ENCODE data around the gene ZMYM1.
"Not testable (repeated sequence)": the region's sequence is repeated elsewhere in the genome, so short reads cannot be mapped to it uniquely, and the experiment has no call there.

The ZMYM1 gene

DNA sequence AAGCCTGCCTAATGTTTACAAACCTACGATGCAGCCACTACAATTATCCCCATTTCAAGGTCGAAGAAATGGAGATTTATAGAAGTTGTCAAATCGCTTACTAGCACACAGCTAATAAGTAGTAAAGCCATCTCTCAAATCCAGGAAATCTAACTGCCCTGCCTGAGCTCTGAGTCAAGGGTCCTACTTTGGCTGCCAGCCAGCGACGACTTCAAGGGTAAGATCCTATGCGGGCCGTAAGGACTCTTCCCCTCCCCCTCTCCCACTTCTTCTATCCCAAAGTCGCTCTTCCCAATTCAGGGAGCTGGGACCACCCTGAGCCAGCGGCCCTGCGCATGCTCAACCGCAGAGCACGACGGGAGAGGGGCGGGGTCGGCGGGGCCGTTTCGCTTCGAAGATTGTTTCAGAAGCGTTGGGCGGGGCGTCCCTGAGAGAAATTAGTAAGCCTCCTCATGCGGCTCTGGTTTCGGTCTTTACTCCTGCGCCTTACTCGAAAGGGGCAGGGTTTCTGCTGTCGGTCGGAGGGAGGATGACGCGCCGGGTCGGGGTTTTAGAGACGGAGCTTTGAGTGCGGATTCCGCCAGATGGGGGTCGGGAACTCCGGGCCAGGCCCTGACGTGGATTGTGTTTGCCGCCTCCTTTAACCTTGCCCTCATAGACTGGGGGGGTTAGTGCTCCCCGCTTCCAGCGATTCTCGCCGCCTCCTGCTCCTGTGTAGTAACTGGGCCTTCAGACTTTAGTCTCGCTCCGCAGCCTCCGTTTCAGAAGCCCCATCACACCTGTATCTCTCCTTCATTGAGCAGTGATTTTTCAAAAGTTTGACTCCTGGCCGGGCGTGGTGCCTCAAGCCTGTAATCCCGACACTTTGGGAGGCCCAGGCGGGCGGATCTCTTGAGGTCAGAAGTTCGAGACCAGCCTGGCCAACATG lies at the start of gene ZMYM1:
Gene ZMYM1, plus strand, starts transcription at position 383 of the 928 bp plus-strand sequence. CDS start 14,603 bp downstream, outside the sequence.
- peak; percentile 72 for DNase-seq (ENCODE audit: low spot score)

DNA sequence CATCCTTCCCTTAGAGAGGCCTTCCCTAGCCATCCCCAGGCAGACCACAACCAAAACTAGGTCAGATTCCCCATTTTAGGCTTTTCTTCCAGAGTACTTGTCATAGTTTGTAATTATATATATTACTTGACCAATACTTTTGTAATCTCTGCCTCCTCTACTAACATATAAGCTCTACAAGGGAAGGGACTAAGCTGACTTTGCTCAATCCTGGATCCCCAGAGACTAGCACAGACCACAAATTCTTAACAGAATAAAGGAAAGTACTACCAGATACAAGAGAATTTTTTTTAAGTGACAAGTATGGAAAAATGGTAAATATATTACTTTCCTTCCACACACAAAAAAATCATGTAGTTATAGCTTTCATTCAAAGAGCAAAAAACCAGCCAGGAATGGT lies 49.4 kb upstream of the ZMYM1 start:
- DNase-seq (ENCODE audit: low spot score) = no peak

DNA sequence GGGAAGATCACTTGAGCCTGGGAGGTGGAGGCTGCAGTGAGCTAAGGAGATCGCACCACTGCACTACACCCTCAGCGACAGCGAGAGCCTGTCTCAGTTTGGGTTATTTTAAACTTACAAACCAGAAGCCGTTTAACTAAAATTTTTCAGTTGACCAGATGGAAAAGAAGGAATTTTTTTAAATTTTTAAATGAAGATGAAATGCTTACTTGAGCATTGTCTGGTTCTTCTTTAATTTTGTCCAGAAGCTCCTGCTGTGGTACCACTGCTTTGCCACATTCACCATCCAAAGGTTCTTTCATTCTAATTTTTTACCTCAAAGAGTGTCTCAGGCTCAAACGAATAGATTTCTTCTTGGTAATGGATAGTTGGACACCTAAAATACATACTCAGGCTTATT lies 48.8 kb upstream of the ZMYM1 start:
- DNase-seq (ENCODE audit: low spot score) = no peak

DNA sequence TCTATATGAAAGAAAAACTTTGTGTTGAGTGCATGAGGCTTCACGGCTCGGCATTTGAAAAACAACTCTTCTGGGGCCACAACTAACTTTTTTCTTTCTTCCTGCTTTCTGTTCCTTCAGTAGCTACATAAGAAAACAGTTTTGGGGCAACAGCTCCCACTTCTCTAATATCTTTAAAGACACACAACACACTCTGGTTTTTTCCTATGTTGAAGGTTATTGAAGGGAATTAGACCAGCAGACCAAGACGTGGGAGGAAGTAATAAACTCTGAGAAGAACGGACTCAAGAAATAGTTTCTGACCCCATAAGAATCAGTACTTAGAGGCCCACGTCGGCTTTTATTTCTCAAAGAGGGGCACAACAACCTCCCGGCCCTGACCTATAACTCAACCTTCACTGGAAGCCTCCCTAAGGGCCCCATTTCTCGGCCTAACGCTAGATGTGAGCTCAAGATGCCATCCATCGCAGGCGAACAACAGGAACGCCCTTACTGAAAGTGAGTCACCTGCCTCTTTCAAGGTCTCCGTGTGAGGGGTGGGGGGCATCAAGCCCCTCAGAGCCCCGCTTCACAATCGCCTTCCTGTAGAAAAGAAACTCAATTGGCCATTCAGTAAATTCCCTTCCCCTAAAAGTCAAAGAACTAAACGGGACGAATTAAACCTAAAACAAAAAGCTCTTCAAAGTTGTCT lies 48.3 kb upstream of the ZMYM1 start:
- DNase-seq (ENCODE audit: low spot score) = peak; percentile 50

DNA sequence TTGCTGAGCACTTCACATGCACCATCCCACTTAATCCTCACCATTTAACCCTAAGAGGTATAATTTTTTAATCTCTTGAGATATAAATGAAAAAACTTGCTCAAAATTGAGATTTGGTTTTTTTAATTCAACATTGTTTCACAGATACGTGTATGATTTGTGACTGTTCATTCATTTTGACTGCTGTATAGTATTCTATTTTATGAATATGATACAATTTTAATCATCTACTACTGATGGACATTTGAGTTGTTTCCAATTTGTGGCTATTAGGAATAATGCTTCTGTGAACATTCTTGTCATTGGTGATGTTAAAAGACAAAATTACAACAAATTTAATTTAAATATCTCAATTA lies 46.8 kb upstream of the ZMYM1 start:
- DNase-seq (ENCODE audit: low spot score) = no peak

DNA sequence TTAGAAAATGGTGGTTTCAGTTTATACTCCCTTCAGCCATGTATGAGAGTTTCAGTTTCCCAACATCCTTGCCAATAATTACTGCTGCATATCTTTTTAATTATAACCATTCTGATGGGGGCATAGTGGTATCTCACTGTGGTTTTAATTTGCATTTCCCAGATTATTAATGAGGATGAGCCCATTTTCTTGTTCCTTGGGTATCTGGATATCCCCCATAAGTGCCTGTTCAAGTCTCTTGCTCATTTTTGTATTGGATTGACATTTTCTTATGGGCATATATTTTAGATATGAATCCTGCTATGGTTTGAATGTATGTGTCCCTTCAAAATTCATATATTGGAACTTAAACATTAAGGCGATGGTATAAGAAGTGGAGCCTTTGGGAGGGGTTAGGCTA lies 45.8 kb upstream of the ZMYM1 start:
- DNase-seq (ENCODE audit: low spot score) = no peak

DNA sequence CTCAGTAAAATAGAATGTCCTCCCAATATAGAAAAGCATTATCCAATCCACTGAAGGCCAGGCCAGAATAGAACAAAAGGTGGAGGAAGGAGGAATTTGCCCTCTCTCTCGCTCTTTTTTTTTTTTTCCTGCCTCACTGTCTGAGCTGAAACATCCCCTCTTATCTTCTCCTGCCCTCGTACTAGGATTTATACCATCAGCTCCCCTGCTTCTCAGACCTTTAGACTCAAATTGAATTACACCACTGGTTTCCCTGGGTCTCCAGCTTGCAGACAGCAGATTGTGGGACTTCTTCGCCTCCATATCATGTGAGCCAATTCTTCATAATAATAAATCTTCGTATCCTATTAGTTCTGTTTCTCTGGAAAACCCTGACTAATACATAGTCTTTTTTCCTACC lies 42.6 kb upstream of the ZMYM1 start:
- DNase-seq (ENCODE audit: low spot score) = no peak

DNA sequence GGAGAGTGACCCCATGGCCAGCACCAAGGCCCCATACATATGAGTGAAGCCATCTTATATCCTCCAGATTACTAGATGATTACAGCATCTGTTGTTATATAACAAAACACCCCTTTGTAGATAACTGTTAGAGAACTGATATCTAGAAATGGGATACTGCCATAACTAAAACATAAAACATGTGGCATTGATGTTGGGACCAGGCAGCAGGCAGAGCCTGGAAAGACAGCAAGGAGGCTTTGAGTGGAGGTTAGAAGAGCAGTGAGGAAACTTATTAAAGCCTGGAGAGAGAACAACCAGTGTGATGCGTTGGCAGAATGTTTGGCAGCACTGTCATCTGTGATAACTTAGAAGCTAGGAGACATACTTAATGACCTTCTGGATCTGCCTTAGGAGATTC lies 42.0 kb upstream of the ZMYM1 start:
- no peak for DNase-seq (ENCODE audit: low spot score)

DNA sequence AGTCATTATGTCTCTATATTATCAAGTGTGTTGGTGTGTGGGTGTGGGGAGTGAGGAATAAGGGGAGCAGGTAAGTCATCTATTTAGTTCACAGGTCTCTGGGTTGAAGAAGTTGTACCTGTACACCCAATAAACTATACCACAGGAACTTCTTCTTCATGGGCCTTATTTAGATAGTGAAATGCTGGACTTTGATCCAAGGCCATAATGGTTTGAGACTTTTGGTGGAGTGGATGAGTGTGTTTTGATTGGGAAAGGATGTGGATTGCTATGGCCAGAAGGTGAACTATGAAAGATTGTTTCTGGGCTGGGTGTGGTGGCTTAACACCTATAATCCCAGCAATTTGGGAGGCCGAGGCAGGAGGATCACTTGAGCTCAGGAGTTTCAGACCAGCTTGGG lies 40.5 kb upstream of the ZMYM1 start:
- no peak for DNase-seq (ENCODE audit: low spot score)

DNA sequence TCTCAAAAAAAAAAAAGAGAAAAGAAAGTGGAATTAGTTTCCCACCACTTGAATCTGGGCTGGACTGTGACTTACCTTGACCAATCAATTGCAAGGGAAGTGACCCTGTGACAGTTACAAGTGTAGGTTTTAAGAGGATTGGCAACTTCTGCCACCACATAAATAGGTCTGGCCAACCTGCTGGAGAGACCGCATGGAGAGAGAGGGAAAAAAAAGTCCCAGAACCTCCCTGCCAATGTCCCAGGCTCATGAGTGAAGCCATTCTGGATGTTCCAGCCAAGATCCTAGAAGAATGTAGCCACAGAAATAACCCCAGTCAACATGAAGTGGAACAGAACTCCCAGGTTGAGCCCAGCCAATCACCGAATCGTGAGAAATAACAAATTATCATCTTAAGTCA lies 35.7 kb upstream of the ZMYM1 start:
- DNase-seq (ENCODE audit: low spot score) = no peak

DNA sequence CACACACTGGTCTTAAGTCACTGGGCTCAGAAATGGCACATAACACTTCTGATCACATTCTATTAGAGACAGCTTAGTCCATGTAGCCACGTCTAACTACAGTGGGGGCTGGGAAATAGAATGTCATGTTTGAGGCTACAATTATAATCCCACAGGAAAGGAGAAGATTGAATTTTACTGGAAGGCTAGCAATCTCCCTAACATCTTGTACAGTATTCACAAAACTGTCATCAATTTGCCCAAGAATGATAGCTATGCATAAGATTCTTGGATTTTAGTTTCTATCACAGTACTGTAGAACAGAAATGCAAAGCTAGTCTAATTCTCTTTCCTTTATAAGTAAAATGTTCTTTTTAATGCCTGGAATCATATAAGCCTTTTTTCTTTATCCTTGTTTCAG lies 34.8 kb upstream of the ZMYM1 start:
- no peak for DNase-seq (ENCODE audit: low spot score)

DNA sequence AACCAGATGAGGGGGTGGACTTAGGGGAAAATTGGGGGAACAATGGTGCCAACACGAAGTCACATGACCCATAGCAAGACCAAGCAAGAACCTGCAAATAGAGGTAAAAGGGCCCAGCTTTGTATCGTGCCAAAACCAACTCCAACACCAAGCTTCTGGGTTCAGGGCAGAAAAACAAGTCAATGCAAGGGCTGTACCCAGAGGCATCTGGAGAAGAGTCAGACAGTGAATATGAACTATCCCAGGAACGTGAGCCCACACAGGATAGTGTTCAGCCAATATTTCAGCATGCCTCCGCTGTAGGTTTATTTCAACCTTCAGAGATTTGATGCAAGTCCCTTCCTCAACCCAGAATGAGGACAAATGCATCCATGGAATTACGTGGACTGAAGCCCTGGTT lies 32.5 kb upstream of the ZMYM1 start:
- no peak for DNase-seq (ENCODE audit: low spot score)

DNA sequence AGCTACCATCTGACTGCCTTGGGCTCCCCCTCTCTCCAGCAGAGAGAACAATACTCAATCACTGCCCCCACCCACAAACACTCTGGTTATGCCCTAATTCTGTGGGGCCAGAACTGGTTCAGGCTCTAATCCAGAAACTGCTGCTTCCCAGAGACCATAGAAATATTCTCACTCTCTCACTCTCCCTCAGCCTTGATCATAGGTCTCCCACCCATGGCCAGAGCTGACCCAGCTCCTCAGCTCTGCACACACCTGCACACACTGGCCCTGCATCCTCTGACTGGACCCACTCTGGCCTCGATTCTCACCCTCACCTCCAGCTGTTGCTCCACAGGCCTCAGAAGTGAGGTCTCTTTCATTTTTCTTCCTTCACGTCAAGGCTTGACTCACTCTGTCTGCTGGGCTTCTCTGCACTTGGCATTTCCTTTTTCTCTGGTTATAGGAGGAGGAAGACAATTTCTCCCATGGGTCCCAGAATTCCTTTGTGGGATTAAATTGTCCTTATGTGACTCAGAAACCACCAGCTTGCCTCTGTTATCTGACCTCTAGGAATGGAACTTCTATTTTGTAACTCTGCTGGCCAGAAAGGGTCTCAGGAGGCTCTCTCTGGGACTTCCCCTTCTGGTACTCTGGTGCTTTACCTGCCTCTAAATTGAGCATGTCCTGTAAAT lies 31.9 kb upstream of the ZMYM1 start:
- DNase-seq (ENCODE audit: low spot score) = no peak

DNA sequence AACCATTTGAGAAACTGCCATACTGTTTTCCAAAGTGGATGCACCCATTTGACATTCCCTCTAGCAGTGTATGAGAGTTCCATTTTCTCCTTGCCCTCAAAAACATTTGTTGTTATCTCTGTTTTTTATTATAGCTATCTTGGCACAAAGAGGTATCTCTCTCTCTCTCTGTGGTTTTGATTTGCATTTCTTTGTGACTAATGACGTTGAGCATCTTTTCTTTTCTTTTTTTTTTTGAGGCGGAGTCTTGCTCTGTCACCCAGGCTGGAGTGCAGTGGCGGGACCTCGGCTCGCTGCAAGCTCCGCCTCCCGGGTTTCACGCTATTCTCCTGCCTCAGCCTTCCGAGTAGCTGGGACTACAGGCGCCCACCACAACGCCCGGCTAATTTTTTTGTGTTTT lies 30.1 kb upstream of the ZMYM1 start:
- DNase-seq (ENCODE audit: low spot score) = no peak

DNA sequence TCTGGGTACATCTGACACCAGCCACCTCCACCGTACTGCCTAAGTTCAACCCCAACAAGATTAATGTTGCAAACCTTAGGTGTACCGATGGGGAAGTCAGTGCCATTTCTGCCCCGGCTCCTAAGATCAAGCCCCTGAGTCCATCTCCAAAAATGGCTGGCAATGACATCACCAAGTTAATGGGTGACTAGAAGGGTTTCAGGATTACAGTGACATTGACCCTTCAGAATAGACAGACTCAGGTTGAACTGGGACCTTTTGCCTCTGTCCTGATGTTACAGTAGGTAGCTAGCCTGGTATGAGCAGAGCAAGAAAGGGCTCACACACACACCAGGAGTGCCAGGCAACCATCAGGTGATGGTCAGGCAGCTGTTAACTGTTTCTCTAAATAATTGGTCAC lies 25.8 kb upstream of the ZMYM1 start:
- DNase-seq (ENCODE audit: low spot score) = no peak

DNA sequence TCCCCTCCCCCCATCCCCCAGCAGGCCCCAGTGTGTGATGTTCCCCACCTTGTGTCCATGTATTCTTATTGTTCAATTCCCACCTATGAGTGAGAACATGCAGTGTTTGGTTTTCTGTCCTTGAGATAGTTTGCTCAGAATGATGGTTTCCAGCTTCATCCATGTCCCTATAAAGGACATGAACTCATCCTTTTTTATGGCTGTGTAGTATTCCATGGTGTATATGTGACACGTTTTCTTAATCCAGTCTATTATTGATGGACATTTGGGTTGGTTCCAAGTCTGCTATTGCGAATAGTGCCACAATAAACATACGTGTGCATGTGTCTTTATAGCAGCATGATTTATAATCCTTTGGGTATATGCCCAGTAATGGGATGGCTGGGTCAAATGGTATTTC lies 24.9 kb upstream of the ZMYM1 start:
- not testable (repeated sequence) for DNase-seq (ENCODE audit: low spot score)

DNA sequence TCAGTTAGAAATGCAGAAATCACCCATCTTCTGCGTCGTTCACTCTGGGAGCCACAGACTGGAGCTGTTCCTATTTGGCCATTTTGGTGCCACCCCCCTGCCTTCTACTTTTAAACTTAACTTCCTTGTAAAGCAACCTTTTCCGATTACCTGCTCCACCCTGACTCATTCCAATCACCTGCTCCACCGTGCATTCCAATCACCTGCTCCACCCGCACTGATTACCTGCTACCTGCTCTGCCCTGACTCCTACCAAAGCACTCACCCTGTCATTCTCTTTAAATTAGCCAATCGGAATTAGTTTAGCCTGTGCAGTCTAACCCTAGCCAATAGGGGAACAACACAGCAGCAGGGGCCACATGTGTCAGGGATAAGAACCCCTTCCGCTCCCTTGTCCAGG lies 20.9 kb upstream of the ZMYM1 start:
- not testable (repeated sequence) for DNase-seq (ENCODE audit: low spot score)

DNA sequence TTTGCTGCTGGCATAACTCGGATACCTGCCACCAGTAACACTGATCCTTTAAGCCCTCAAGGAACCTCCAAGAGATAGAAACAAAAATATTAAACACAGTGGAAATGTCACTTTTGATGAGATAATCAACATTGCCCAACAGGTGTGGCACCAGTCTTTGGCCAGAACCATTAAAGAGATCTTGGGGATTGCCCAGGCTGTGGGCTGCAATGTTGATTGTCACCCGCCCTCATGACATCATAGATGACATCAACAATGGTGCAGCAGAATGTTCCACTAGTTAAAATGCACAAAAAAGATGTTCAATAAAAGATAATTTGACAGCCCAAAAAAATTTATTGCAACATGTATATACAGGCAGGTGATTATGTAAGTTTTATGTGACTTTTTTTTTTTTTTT lies 20.2 kb upstream of the ZMYM1 start:
- no peak for DNase-seq (ENCODE audit: low spot score)

DNA sequence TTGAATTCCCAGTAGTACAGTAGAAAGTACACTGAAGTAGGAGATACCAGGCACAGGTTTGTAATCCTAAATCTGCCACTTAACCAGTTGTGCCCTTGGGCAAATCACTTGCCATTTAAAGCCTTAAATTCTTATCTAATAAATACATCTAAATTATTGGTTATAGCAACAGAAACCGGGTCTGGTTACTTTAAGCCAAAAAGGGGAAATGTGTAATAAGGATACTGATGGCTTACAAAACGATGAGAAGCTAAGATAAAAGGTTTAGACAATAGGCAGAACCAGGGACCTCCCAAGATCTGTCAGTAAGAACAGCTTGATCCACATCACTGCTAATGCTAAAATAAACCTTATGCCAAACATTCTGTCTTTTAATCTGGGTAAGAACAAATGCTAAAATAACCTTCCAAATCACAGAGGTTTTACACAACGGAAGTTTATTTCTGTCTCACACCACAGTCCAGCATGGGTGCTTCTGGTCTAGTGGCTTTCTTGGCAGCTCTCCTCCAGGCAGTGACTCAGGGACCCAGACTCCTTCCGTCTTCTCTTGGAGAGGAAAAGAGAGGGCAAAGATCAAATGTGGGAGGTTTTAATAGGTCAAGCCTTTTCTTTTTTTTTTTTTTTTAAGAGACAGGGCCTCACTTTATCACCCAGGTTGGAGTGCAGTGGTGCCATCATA lies 16.5 kb upstream of the ZMYM1 start:
- DNase-seq (ENCODE audit: low spot score) = peak; percentile 9

DNA sequence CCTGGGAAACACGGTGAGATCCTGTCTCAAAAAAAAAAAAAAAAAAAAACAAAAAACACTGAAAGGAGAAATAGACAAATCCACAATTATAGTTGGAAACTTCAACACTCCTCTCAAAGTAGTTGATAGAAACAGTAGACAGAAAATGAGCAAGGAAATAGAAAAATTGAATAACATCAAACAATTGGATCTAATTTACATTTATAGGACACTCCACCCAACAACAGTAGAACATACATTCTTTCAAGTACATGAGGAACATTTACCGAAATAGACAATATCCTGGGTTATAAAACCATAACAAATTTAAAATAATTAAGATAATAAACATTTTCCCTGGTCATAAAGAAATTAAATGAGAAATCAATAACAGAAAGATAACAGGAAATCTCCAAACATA lies 14.9 kb upstream of the ZMYM1 start:
- DNase-seq (ENCODE audit: low spot score) = no peak

DNA sequence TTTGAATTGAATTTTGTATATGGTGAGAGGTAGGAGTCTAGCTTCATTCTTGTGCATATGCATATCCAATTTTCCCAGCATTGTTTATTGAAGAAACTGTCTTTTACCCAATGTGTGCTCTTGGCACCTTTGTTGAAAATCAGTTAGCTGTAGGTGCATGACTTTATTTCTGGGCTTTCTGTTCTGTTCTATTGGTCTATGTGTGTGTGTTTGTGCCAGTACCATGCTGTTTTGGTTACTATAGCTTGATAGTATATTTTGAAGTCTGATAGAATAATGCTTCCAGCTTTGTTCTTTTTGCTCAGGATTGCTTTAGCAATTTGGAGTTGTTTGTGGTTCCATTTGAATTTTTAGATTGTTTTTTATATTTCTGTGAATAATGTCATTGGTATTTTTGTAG lies 9.4 kb upstream of the ZMYM1 start:
- no peak for DNase-seq (ENCODE audit: low spot score)

DNA sequence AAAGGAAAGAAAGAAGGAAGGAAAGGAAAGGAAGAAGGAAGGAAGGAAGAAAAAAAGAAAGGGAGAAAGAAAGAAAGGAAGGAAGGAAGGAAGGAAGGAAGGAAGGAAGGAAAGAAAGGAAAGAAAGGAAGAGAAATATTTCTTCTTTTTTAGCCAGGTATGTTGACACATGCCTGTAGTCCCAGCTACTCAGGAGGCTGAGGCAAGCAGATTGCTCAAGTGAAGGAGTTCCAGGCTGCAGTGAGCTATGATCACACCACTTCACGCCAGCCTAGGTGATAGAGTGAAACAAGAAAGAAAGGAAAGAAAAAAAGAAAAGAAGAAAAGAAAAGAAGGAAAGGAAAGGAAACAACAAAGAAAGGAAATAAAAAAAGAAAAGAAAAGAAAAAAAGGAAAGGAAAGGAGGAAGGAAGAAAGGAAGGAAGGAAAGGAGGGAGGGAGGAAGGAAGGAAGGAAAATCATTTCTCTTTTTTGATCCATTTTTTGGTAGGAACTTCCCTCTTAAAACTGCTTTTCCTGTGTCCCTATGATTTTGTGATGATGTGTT lies 5.8 kb upstream of the ZMYM1 start:
- no peak for DNase-seq (ENCODE audit: low spot score)
